Mononuclear cell (primary cell): ENCODE data around the gene ECSIT. TPM values are rescaled to one million over a fixed set of nuclear protein-coding genes. Genes with fewer than 3 reads are reported as not detected.
"Not testable (repeated sequence)": the region's sequence is repeated elsewhere in the genome, so short reads cannot be mapped to it uniquely, and the experiment has no call there.

ENCODE experiments used
- H3K27me3 ChIP-seq: 2 replicates; pipeline ENCODE4 v1.6.0; 2011; ENCODE audit warnings: low read length, control low read depth; ENCODE audit not compliant: insufficient read depth
- H3K4me1 ChIP-seq: 2 replicates; pipeline ENCODE4 v1.5.1; 2011; ENCODE audit warnings: mild to moderate bottlenecking, low read length, control low read depth; ENCODE audit not compliant: insufficient read depth
- H3K4me3 ChIP-seq: 2 replicates; pipeline ENCODE4 v1.5.1; 2011; ENCODE audit warnings: mild to moderate bottlenecking, low read length, moderate library complexity
- H3K9me3 ChIP-seq: 2 replicates; pipeline ENCODE4 v1.5.1; 2011; ENCODE audit warnings: low read depth, mild to moderate bottlenecking, control low read depth, low read length
- total RNA-seq: library from RNA; depleted of rRNA; stranded (reverse); fragments of >200 nt; gene quantifications from one replicate; pipeline ENCODE4 v1.2.3, GENCODE V29; 2012

The ECSIT gene
- total RNA-seq, 1 donor, result 23.4 TPM

DNA sequence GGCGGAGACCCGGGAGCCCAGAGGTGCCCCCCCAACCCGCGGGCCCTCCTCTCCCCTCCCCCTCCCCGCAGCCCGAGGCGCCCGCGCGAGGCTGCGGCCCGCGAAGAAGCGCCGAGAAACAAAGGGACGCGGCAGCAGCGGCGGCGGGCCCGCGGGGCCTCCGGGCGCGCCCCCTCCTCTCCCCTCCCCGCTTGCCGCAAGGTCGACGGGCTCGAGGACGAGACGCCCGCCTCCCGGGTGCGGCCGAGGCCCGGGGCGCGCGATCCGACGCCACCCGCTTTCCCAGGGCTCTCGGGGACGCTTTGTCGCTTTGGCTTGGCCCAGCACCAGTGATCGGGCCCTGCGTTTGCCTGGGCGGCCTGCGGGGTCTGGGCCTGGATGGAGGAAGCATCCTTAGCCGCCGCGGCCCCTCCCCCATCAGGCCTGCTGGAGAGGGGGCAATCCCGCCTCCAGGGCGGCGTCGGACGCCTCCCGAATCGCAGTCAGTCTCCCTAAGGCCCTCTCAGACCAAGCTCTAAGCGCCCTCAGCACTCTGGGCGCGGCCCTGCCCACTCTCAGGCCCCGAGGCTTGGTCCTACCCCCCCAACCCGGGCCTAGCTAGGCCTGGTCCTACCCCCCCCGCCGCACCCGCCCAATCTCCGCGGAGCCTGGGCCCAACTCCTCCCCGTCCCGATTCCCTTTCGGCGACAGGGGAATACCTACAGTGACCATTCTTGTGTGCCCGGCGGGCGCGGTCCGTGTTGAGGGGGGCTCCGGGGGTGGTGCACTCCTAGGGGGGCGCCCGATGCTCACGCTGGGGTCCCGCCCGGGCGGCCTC is 48.8 kb downstream of the ECSIT start:
- peaks cover 37% of the 10 kb centered on the region for H3K27me3 ChIP-seq
- H3K9me3 ChIP-seq, result no peaks in the 10 kb centered on the region
- no peak overlapping the region for H3K4me3 ChIP-seq
- H3K4me1 ChIP-seq, result peaks cover 26% of the 10 kb centered on the region

DNA sequence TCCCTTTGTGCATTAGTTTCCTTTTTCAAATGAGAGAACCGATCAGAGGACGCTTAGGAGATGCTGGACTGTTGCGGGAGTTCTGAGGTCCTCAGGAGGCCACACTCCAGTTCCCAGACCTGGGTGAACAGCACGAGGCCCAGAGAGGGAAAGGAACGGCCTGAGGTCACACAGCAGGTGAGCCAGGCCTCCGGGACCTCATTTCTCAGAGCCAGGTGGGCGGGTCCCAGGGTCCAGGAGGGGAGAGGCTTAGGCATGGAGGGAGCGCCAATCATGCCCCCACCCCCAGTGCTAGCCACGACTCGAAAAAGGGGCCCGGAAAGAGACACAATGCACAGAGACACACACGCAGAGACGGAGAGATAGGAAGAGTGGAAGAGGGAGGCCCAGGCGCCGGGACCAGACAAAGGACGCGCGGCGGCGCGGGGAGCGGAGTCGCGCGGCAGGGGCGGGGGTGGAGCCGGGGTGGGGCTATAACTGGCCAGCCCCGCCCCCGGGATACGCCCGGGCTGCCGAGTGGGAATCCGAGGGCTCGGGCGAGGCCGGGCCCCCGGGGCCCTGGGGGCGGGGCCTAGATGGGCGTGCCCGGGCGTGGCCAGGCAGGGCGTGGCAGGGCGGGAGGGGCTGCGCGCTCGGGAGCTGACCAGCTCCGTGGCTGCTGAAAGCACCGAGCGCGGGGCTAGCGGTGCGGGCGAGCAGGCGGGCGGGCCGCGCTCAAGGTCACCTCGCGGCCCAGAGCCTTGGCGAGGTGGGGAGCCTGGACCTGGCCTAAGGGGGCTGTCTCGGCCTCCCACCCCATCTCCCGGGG is 49.6 kb downstream of the ECSIT start:
- H3K4me3 ChIP-seq, result no peak overlapping the region
- H3K9me3 ChIP-seq, result no peaks in the 10 kb centered on the region
- H3K27me3 ChIP-seq, result peaks cover 37% of the 10 kb centered on the region
- H3K4me1 ChIP-seq, result peaks cover 26% of the 10 kb centered on the region

DNA sequence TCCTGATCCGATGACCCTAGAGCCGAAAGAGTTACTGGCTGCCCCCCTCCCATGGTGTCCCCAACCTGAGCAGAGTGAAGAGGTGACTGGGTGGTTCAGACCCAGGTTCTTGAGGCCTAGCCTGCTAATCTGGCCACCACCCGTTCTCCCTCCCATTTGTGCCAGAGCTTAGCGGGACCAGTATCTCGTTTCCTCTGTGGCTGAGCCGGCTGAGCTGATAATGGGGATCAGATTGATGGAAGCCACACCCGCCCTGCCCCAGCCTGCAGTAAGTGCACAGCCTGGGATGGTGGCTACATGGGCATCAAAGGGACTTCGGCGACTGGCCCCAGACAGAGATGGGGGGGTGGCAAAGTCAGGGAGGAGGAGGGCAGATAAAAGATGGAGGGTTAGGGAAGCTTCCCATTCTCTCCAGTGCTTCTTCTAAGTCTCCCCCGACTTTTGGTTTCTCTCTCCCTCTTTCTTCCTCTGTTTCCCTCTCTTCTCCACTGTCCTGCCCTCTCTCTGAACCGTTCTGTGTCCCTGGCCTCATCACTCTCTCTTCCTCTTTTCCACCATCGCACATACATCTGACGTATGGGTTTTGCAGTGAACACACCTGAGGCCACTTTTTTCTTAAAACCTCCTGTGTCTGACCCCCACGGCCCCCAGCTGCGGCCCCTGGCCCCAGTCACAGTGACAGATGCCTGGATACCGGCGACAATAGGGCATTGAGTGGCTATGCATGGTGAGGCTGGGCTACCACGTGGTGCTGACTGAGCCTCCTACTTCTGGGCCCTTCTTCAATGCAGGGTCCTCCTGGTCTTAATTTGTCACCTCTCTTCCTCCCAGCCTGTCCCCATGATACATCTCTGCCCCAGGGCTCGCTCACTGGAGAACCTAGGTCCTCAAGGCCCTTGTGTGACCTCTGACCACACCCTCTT is 50.5 kb downstream of the ECSIT start:
- Histone ChIP-seq H3K4me3 (no peak overlapping the region), H3K9me3 (no peaks in the 10 kb centered on the region), H3K4me1 (peaks cover 26% of the 10 kb centered on the region), H3K27me3 (peaks cover 37% of the 10 kb centered on the region)

DNA sequence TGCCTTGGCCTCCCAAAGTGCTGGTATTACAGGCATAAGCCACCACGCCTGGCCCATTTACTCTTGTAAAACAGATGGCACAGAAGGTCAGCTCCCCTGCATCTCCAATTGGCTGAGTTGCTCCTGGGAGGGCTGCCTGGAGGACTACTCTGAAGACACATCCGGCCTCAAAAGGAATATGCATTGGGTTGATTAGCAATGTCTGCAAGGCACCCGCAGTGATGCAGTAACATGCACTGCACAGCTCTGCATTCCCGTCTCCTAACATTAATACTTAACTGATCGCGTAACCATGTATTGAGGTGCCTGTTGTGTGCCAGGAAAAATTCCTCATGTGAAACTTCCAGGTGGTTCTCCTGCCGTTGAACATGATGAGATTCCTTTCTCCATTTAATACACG is 53.1 kb downstream of the ECSIT start:
- no peak overlapping the region for H3K4me3 ChIP-seq
- H3K9me3 ChIP-seq, result no peaks in the 10 kb centered on the region
- peaks cover 4% of the 10 kb centered on the region for H3K4me1 ChIP-seq
- H3K27me3 ChIP-seq, result peaks cover 23% of the 10 kb centered on the region

DNA sequence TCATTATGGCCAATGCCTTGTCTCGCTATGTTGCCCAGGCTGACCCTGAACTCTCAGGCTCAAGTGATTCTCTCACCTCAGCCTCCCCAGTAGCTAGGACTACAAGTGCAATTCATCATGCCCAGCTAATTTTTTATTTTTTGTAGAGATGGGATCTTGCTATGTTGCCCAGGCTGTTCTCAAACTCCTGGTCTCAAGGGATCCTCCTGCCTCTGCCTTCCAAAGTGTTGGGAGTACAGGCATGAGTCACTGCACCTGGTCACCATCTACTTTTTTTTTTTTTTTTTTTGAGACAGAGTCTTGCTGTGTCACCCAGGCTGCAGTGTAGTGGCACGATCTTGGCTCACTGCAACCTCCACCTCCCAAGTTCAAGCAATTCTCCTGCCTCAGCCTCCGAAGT is 53.6 kb downstream of the ECSIT start:
- H3K27me3 ChIP-seq, result peaks cover 20% of the 10 kb centered on the region
- H3K9me3 ChIP-seq, H3K4me3 ChIP-seq, H3K4me1 ChIP-seq: not testable (repeated sequence)

DNA sequence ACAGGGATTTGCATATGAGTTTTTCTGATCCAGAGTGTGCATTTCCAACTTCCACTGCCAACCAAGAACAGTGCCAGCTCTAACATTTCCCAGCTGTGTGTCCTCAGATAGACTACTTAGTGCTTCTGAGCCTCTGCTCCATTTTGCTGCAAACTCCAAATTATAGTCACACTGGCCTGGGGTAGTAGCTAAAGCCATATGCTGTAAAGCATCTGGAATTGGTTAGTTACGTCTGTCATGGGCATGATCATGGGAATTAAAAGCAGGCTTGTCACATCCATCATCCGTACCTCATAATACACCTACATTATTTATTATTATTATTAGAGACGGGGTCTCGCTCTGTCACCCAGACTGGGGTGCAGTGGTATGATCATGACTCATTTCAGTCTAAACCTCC is 55.2 kb downstream of the ECSIT start:
- no peaks in the 10 kb centered on the region for H3K9me3 ChIP-seq

DNA sequence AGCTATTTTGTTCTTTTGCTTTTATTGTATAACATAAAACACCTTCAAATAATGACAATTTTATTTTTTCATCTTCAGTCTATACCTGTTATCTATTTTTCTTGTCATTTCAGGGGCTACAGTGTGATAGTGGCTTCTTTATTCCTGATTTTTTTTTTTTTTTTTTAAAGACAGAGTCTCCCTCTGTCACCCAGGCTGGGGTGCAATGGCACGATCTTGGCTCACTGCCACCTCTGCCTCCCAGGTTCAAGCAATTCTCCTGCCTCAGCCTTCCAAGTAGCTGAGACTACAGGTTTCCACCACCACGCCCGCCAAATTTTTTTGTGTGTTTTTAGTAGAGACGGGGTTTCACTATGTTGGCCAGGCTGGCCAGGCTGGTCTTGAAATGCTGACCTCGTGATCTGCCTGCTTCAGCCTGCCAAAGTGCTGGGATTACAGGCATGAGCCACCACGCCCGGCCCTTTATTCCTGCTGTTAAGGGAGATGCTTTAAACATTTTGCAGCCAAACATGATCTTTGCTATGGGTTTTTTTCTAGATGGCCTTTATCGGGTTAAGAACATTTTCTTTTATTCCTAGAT is 60.6 kb downstream of the ECSIT start:
- H3K9me3 ChIP-seq, H3K27me3 ChIP-seq, H3K4me3 ChIP-seq, H3K4me1 ChIP-seq: not testable (repeated sequence)

More for the DNA sequence above, 55.2 kb downstream of the ECSIT start:
- Histone ChIP-seq H3K27me3 (peaks cover 11% of the 10 kb centered on the region), H3K4me3 (no peak overlapping the region), H3K4me1 (no peaks in the 10 kb centered on the region)

DNA sequence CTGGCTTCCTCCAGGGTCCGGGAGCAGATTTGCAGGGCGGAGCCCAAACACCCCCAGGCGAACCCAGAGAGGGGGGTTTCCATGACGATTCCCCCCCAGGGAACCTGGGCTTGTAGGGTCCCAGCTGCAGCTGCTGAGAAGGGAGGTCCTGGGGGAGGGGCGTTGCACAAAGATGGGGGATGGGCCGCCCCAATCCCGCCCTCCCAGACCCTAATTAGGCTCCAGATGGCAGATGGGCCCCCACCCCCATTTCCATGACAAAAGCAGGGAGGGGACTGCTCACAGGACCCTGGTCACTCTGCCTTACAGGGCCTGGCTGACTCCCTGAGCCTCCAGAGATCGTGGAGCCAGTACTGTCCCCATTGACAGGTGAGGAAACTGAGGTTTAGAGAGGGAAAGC is 63.3 kb downstream of the ECSIT start:
- Histone ChIP-seq H3K4me1 (no peaks in the 10 kb centered on the region), H3K4me3 (no peak overlapping the region), H3K27me3 (no peaks in the 10 kb centered on the region), H3K9me3 (no peaks in the 10 kb centered on the region)

DNA sequence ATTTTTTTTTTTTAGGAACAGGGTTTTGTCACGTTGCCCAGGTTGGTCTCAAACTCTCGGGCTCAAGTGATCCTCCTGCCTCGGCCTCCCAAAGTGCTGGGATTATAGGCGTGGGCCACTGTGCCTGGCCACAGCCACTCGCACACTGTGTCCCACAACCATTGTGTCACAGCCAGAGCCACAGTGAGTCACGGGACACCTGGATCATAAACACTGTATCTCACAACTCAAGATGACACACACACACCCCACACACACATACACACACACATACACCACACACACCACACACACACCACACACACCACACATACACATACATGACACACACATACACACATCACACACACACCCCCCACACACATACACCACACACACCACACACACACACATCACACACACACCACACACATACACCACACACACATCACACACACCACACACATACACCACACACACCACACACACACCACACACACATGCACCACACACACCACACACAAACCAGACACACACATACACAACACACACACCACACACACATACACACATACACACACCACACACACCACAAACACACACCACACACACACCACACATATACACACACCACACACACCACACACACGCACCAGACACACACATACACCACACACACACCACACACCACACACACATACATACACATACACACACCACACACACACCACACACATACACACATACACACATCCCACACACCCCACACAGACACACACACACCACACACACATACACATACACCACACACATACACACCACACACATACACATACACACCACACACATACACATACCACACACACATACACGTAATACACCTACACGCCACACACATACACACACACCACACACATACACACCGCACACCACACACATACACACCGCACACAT is 64.3 kb downstream of the ECSIT start:
- no peak overlapping the region for H3K4me3 ChIP-seq
- H3K9me3 ChIP-seq, result no peaks in the 10 kb centered on the region

DNA sequence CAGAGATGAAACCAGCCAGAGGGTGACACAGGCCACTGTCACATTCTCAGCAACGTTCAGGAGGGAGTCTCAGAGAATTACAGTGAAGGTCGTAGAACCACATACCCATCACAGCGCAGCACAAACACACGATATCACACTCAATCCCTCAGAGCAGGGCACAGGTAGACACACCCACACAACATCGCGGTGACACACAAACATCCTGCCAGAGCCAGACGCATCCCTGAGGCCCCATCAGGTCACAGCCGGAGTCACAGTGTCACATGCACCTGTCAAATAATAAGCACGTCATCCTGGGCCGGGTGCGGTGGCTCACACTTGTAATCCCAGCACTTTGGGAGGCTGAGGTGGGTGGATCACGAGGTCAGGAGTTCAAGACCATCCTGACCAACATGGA is 65.5 kb downstream of the ECSIT start:
- Histone ChIP-seq H3K4me1 (no peaks in the 10 kb centered on the region), H3K27me3 (no peaks in the 10 kb centered on the region), H3K4me3 (no peak overlapping the region)

More for the DNA sequence above, 64.3 kb downstream of the ECSIT start:
- H3K4me1 ChIP-seq, result no peaks in the 10 kb centered on the region
- no peaks in the 10 kb centered on the region for H3K27me3 ChIP-seq

DNA sequence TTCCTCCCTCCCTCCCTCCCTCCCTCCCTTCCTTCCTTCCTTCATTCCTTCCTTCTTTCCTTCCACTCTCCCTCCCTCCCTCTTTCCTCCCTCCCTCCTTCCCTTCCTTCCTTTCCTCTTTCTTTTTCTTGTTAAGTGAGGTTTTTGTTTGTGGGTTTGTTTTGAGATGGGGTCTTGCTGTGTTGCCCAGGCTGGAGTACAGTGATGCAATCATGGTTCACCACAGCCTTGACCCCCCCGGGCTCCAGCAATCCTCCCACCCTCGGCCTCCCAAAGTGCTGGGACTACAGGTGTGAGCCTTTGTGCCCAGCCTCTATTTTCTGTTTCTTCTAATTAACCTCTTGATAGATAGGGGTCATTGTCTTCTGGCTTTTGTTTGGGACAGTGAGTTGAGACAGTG is 67.5 kb downstream of the ECSIT start:
- no peaks in the 10 kb centered on the region for H3K9me3 ChIP-seq
- no peaks in the 10 kb centered on the region for H3K4me1 ChIP-seq

More for the DNA sequence above, 65.5 kb downstream of the ECSIT start:
- H3K9me3 ChIP-seq, result no peaks in the 10 kb centered on the region

DNA sequence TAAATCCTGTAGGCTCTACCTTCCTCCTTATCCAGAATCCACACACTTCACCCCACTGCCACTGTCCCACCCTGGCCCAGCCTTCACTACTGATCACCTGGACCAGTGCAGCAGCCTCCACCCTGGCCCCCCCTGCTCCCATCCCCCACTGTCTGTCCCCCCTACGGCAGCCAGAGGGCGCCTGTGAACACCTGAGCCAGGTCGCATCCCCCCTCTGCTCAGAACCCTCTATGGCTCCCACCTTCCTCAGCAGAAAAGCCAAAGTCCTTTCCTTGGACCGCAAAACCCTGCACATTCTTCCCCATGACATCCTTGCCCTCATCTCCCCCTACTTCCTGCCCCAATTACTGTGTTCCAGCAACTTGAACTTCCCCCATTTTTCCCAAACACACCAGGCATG is 68.7 kb downstream of the ECSIT start:
- no peaks in the 10 kb centered on the region for H3K27me3 ChIP-seq
- no peaks in the 10 kb centered on the region for H3K4me1 ChIP-seq
- H3K9me3 ChIP-seq, result no peaks in the 10 kb centered on the region
- no peak overlapping the region for H3K4me3 ChIP-seq

More for the DNA sequence above, 67.5 kb downstream of the ECSIT start:
- no peak overlapping the region for H3K4me3 ChIP-seq
- no peaks in the 10 kb centered on the region for H3K27me3 ChIP-seq

DNA sequence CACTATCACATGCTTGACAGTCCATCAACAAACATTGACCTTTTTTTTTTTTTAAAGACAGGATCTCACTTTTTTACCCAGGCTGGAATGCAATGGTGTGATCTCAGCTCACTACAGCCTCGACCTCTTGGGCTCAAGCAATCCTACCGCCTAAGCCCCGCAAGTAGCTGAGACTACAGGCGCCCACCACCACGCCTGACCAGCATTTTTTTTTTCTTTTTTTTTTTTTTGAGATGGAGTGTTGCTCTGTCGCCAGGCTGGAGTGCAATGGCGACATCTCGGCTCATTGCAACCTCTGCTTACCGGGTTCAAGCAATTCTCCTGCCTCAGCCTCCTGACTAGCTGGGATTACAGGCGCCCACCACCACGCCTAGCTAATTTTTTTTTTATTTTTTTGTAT is 70.0 kb downstream of the ECSIT start:
- not testable (repeated sequence) for H3K9me3 ChIP-seq, H3K4me1 ChIP-seq, H3K4me3 ChIP-seq, H3K27me3 ChIP-seq
